T follicular helper cell (primary cell): Measurements from ENCODE around the gene ROS1.
"Not testable (repeated sequence)": the region's sequence is repeated elsewhere in the genome, so short reads cannot be mapped to it uniquely, and the experiment has no call there.

Source experiments
- DNase-seq: peaks from one replicate; pipeline ENCODE4 v3.0.0-alpha.2; 2020; ENCODE audit warnings: low read depth
- total RNA-seq, 2 experiments: gene quantifications; one replicate each; lab custom pipeline; 2026; lab: John Stamatoyannopoulos, UW

The ROS1 gene
- 0 reads per million in 2 experiments for total RNA-seq

GRCh38 chr6:117425431-117426153 is at the start of gene ROS1:
TSS of gene ROS1 (minus strand) at chr6:117425942. CDS start at chr6:117425656, 286 bp downstream.
- no peak for DNase-seq

- DNase-seq = no peak
Measured at GRCh38 chr6:117473401-117473800, 47.7 kb upstream of the ROS1 start.

GRCh38 chr6:117472667-117473066 is 46.9 kb upstream of the ROS1 start:
- no peak for DNase-seq

GRCh38 chr6:117469791-117470190 is 44.0 kb upstream of the ROS1 start:
- no peak for DNase-seq

- no peak for DNase-seq
Measured at GRCh38 chr6:117469356-117469755, 43.6 kb upstream of the ROS1 start.

- not testable (repeated sequence) for DNase-seq
Measured at GRCh38 chr6:117468527-117468926, 42.8 kb upstream of the ROS1 start.

- no peak for DNase-seq
Measured at GRCh38 chr6:117467876-117468275, 42.1 kb upstream of the ROS1 start.

- DNase-seq = no peak
Measured at GRCh38 chr6:117465691-117466090, 39.9 kb upstream of the ROS1 start.

GRCh38 chr6:117464700-117465099 is 39.0 kb upstream of the ROS1 start:
- DNase-seq = no peak

GRCh38 chr6:117463762-117464665 is 38.3 kb upstream of the ROS1 start:
- no peak for DNase-seq

- DNase-seq = no peak
Measured at GRCh38 chr6:117459204-117459944, 33.6 kb upstream of the ROS1 start.

- no peak for DNase-seq
Measured at GRCh38 chr6:117456998-117457397, 31.3 kb upstream of the ROS1 start.

- DNase-seq = no peak
Measured at GRCh38 chr6:117456250-117456649, 30.5 kb upstream of the ROS1 start.

- no peak for DNase-seq
Measured at GRCh38 chr6:117451671-117452070, 25.9 kb upstream of the ROS1 start.

- peak; percentile 41 for DNase-seq
Measured at GRCh38 chr6:117449549-117450439, 24.1 kb upstream of the ROS1 start.

GRCh38 chr6:117448732-117449485 is 23.2 kb upstream of the ROS1 start:
- no peak for DNase-seq

- DNase-seq = no peak
Measured at GRCh38 chr6:117448011-117448410, 22.3 kb upstream of the ROS1 start.

- no peak for DNase-seq
Measured at GRCh38 chr6:117446861-117447260, 21.1 kb upstream of the ROS1 start.

- no peak for DNase-seq
Measured at GRCh38 chr6:117444600-117444999, 18.9 kb upstream of the ROS1 start.

GRCh38 chr6:117442313-117442712 is 16.6 kb upstream of the ROS1 start:
- not testable (repeated sequence) for DNase-seq
